BLaER1 treated with 17β-estradiol and CSF1 and Interleukin-3, amounts not matched to agents 10 nM and 100 nM (cell line): ENCODE results near the gene CBL.
A peak's percentile ranks its signal among the peaks of the same experiment; 100 is the strongest.

Experiments used
- H3K27ac ChIP-seq, 11 experiments: shearing (Covaris generic); formaldehyde crosslinking; 2 replicates each; pipeline ENCODE4 v1.8.1; 2022
- H3K27me3 ChIP-seq, 11 experiments: shearing (Covaris generic); formaldehyde crosslinking; 2 replicates each; pipeline ENCODE4 v1.8.1; 2022
- H3K36me3 ChIP-seq, 11 experiments: shearing (Covaris generic); formaldehyde crosslinking; 2 replicates each; pipeline ENCODE4 v1.8.1; 2022
- H3K4me1 ChIP-seq, 10 experiments: shearing (Covaris generic); formaldehyde crosslinking; 2 replicates each; pipeline ENCODE4 v1.8.1; 2022
- H3K4me2 ChIP-seq, 11 experiments: shearing (Covaris generic); formaldehyde crosslinking; 2 replicates each; pipeline ENCODE4 v1.8.1; 2022
- H3K4me3 ChIP-seq, 10 experiments: shearing (Covaris generic); formaldehyde crosslinking; 2 replicates each; pipeline ENCODE4 v1.8.1; 2022
- H3K9ac ChIP-seq, 11 experiments: shearing (Covaris generic); formaldehyde crosslinking; 2 replicates each; pipeline ENCODE4 v1.8.1; 2022
- H3K9me3 ChIP-seq, 11 experiments: shearing (Covaris generic); formaldehyde crosslinking; replicated peaks in 1 of 11; 2 replicates each; pipeline ENCODE4 v1.8.1; 2022
- H4K20me1 ChIP-seq, 11 experiments: shearing (Covaris generic); formaldehyde crosslinking; 2 replicates each; pipeline ENCODE4 v1.8.1; 2022
- Cebpa-rat ChIP-seq, 11 experiments: shearing (Covaris generic); IDR thresholded peaks; 2 replicates each; pipeline ENCODE4 v1.8.1; 2022

CBL gene

GRCh38 chr11:119324189-119324588 is 118.0 kb downstream of the CBL start:
- peak overlapping the region in 9 of 11 experiments; percentile 20 to 100 (median 99); a peak in 18 of 22 replicates for H3K4me2 ChIP-seq
- peaks cover 34 to 63% (median 57%) of the 10 kb centered on the region in 10 experiments for H3K4me1 ChIP-seq

GRCh38 chr11:119329320-119329719 is 123.2 kb downstream of the CBL start:
- Histone ChIP-seq H3K4me2 (no peak overlapping the region), H3K4me1 (peaks cover 5 to 29% (median 23%) of the 10 kb centered on the region in 10 experiments; a peak in 19 of 20 replicates), H3K27ac (no peak overlapping the region), H3K9me3 (no peaks in the 10 kb centered on the region), H4K20me1 (no peaks in the 10 kb centered on the region), H3K4me3 (no peak overlapping the region), H3K36me3 (no peaks in the 10 kb centered on the region), H3K9ac (no peak overlapping the region), H3K27me3 (no peaks in the 10 kb centered on the region)
- TF ChIP-seq Cebpa-rat (IDR thresholded peaks at IDR 0.05), result no peak

More at GRCh38 chr11:119324189-119324588, 118.0 kb downstream of the CBL start:
- H3K27me3 ChIP-seq, result no peaks in the 10 kb centered on the region
- TF ChIP-seq Cebpa-rat (IDR thresholded peaks at IDR 0.05), result peak in 2 of 11 experiments; percentile 17 to 79; a peak in 2 of 22 replicates
- H3K9me3 ChIP-seq, result no peaks in the 10 kb centered on the region
- no peaks in the 10 kb centered on the region for H3K36me3 ChIP-seq
- peak overlapping the region in 4 of 11 experiments; percentile 39 to 64 (median 46); a peak in 8 of 22 replicates for H3K27ac ChIP-seq
- H4K20me1 ChIP-seq, result no peaks in the 10 kb centered on the region
- H3K9ac ChIP-seq, result peak overlapping the region in 5 of 11 experiments; percentile 13 to 62 (median 42); a peak in 8 of 22 replicates
- H3K4me3 ChIP-seq, result peak overlapping the region in 1 of 10 experiments; percentile 6; a peak in 1 of 20 replicates

- Histone ChIP-seq H3K4me3 (no peak overlapping the region), H3K9ac (no peak overlapping the region), H4K20me1 (no peaks in the 10 kb centered on the region), H3K4me1 (peaks cover 10 to 28% (median 25%) of the 10 kb centered on the region in 10 experiments), H3K4me2 (peak overlapping the region in 5 of 11 experiments; percentile 5 to 26 (median 18); a peak in 3 of 22 replicates), H3K27ac (no peak overlapping the region), H3K9me3 (no peaks in the 10 kb centered on the region), H3K27me3 (no peaks in the 10 kb centered on the region), H3K36me3 (no peaks in the 10 kb centered on the region)
- no peak for TF ChIP-seq Cebpa-rat (IDR thresholded peaks at IDR 0.05)
Measured at GRCh38 chr11:119330237-119330636, 124.1 kb downstream of the CBL start.

- H3K4me1 ChIP-seq, result peaks cover 30 to 48% (median 43%) of the 10 kb centered on the region in 10 experiments
- peaks cover 0 to 17% (median 0%) of the 10 kb centered on the region in 11 experiments; a peak in 4 of 22 replicates for H3K36me3 ChIP-seq
- no peak for TF ChIP-seq Cebpa-rat (IDR thresholded peaks at IDR 0.05)
- H3K4me3 ChIP-seq, result no peak overlapping the region
- no peaks in the 10 kb centered on the region for H3K27me3 ChIP-seq
- no peak overlapping the region for H3K27ac ChIP-seq
- no peak overlapping the region for H3K9ac ChIP-seq
- peaks cover 0 to 8% (median under 1%) of the 10 kb centered on the region in 11 experiments; a peak in 5 of 22 replicates for H4K20me1 ChIP-seq
- H3K9me3 ChIP-seq, result no peaks in the 10 kb centered on the region
- H3K4me2 ChIP-seq, result peak overlapping the region in 4 of 11 experiments; percentile 2 to 65 (median 14); a peak in 4 of 22 replicates
Measured at GRCh38 chr11:119332111-119332765, 126.1 kb downstream of the CBL start.

GRCh38 chr11:119334174-119334930 is 128.2 kb downstream of the CBL start, which contains the start of gene RNF26:
Gene RNF26, plus strand, starts transcription at chr11:119334527. Its CDS starts 596 bp downstream, at chr11:119335123.
- peak within 1 kb of the TSS; percentile 88 to 96 (median 90) for H3K9ac ChIP-seq
- H3K36me3 ChIP-seq, result peaks cover 0 to 18% (median 0%) of the 10 kb centered on the region in 11 experiments; a peak in 4 of 22 replicates
- H3K4me1 ChIP-seq, result peaks cover 42 to 70% (median 64%) of the 10 kb centered on the region in 10 experiments
- H4K20me1 ChIP-seq, result peaks cover 0 to 20% (median 15%) of the 10 kb centered on the region in 11 experiments; a peak in 19 of 22 replicates
- H3K4me3 ChIP-seq, result peak within 1 kb of the TSS; percentile 81 to 94 (median 86)
- peak within 1 kb of the TSS; percentile 90 to 98 (median 94) for H3K4me2 ChIP-seq
- no peaks in the 10 kb centered on the region for H3K9me3 ChIP-seq
- peak within 1 kb of the TSS; percentile 71 to 96 (median 89) for H3K27ac ChIP-seq
- H3K27me3 ChIP-seq, result peaks cover 10 to 11% (median 10%) of the 10 kb centered on the region in 11 experiments
- no peak for TF ChIP-seq Cebpa-rat (IDR thresholded peaks at IDR 0.05)

GRCh38 chr11:119335091-119335654 is 129.0 kb downstream of the CBL start:
- Histone ChIP-seq H3K4me2 (peak overlapping the region; percentile 90 to 98 (median 94)), H4K20me1 (peaks cover 0 to 26% (median 19%) of the 10 kb centered on the region in 11 experiments; a peak in 19 of 22 replicates), H3K27ac (peak overlapping the region; percentile 71 to 96 (median 89); a peak in 20 of 22 replicates), H3K4me3 (peak overlapping the region; percentile 81 to 94 (median 86)), H3K36me3 (peaks cover 0 to 18% (median 0%) of the 10 kb centered on the region in 11 experiments; a peak in 4 of 22 replicates), H3K27me3 (peaks cover 18 to 19% (median 19%) of the 10 kb centered on the region in 11 experiments), H3K9me3 (no peaks in the 10 kb centered on the region), H3K4me1 (peaks cover 50 to 75% (median 72%) of the 10 kb centered on the region in 10 experiments), H3K9ac (peak overlapping the region; percentile 88 to 96 (median 90))
- no peak for TF ChIP-seq Cebpa-rat (IDR thresholded peaks at IDR 0.05)

GRCh38 chr11:119335655-119336543 is 129.8 kb downstream of the CBL start:
- Histone ChIP-seq H4K20me1 (peaks cover 0 to 28% (median 19%) of the 10 kb centered on the region in 11 experiments; a peak in 19 of 22 replicates), H3K9me3 (no peaks in the 10 kb centered on the region), H3K4me2 (peak overlapping the region; percentile 90 to 98 (median 94)), H3K9ac (peak overlapping the region in 9 of 11 experiments; percentile 88 to 96 (median 90); a peak in 16 of 22 replicates), H3K36me3 (peaks cover 0 to 18% (median 0%) of the 10 kb centered on the region in 11 experiments; a peak in 4 of 22 replicates), H3K27me3 (peaks cover 26 to 27% (median 26%) of the 10 kb centered on the region in 11 experiments), H3K27ac (peak overlapping the region in 7 of 11 experiments; percentile 33 to 96 (median 90); a peak in 10 of 22 replicates), H3K4me1 (peaks cover 58 to 80% (median 76%) of the 10 kb centered on the region in 10 experiments), H3K4me3 (peak overlapping the region in 9 of 10 experiments; percentile 81 to 94 (median 85); a peak in 17 of 20 replicates)
- no peak for TF ChIP-seq Cebpa-rat (IDR thresholded peaks at IDR 0.05)
